MG63 (cell line): ENCODE results near the gene PAQR7. TPM values are rescaled to one million over a fixed set of nuclear protein-coding genes. Genes with fewer than 3 reads are reported as not detected.
A peak's percentile ranks its signal among the peaks of the same experiment; 100 is the strongest.

ENCODE experiments used
- DNase-seq: peaks from one replicate; pipeline ENCODE4 v3.0.0-alpha.2; 2020
- H3K27me3 ChIP-seq: fragments of 250-450 bp; sonication (Bioruptor Pico); 2 replicates; pipeline ENCODE4 v1.5.1; 2020; ENCODE audit warnings: mild to moderate bottlenecking, moderate library complexity
- H3K36me3 ChIP-seq: fragments of 250-450 bp; sonication (Bioruptor Pico); 2 replicates; pipeline ENCODE4 v1.5.1; 2020; ENCODE audit warnings: mild to moderate bottlenecking, moderate library complexity
- H3K4me3 ChIP-seq: fragments of 250-450 bp; sonication (Bioruptor Pico); 2 replicates; pipeline ENCODE4 v1.5.1; 2020; ENCODE audit warnings: mild to moderate bottlenecking, moderate library complexity
- H3K9me3 ChIP-seq: fragments of 250-450 bp; sonication (Bioruptor Pico); 2 replicates; pipeline ENCODE4 v1.5.1; 2020; ENCODE audit warnings: mild to moderate bottlenecking, moderate library complexity
- total RNA-seq: library from RNA; depleted of rRNA; stranded (reverse); fragments of >200 nt; shearing (Covaris generic); gene quantifications from 2 replicates; pipeline ENCODE4 v1.2.3, GENCODE V29; 2014; ENCODE audit warnings: low replicate concordance

PAQR7 gene
- total RNA-seq, 1 experiment from 2014 or later = 8.3 TPM

DNA sequence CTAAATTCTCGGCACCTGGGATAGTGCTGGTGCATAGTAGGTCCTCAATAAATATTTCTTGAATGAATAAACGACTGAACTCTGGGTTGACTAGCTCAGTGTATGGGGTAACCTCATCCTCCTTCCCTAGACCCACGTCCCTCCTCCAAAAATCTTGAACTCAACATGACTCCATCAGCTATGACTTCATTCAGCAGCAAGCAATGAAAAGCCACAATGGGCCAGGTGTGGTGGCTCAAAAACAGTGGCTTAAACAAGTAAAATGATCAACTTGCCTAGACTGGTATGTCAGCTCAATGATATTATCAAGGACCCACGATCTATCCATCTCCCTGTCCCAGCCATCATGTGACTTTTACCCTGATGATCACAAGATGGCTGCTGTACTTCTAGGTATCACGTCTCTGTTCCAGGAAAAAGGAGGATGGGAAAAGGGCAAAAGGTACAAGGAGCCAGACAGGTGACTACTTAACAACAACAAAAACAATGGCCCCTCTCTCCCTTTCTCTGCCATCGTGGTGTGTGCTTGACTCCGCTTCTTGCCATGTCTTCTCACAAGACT lies 13.0 kb upstream of the PAQR7 start:
- no peaks in the 10 kb centered on the region for H3K27me3 ChIP-seq
- no peaks in the 10 kb centered on the region for H3K9me3 ChIP-seq
- DNase-seq = no peak
- H3K36me3 ChIP-seq = peaks cover 4% of the 10 kb centered on the region
- H3K4me3 ChIP-seq = no peak overlapping the region

DNA sequence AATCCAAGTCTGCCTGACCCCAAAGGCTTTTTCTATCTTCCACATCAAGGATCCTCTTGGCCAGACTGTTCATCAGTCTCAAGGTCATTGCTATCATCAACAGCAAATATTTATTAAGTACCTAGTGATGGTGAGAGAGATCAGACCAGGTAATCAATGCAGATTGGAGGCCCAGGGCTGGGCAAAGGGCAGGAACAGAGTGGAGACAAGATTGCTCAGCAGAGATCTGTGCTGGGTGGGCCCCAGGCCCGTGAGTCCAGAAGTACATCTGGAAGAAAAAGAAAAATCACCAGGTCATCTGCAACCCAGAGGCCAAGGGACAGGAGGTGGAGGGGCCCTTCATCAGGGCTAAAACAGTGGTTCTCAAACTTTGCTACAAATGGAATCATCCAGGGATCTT lies 10.1 kb upstream of the PAQR7 start:
- H3K36me3 ChIP-seq = peaks cover 2% of the 10 kb centered on the region; the same call in 1 of the 2 replicates
- no peaks in the 10 kb centered on the region for H3K27me3 ChIP-seq
- H3K4me3 ChIP-seq = no peak overlapping the region
- H3K9me3 ChIP-seq = no peaks in the 10 kb centered on the region
- DNase-seq = no peak

DNA sequence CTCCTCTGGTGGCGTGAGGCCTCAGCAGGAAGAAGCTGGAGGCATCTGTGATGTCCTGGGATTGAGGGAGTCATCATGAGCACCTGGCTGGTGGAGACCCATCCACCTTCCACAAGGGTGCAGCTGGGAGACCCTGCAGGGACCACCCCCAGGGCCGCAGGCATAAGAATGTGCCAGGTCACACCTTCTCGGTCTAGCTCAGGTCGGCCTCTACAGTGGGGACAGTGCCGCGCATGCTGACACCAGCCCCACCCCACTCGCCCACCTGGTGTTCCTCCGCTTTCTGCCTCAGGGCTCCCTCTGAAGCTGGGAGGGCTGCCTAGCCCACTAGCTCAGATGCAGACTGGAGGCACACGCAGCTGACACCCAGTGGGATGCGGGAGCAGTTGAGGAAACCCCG lies 5.8 kb upstream of the PAQR7 start:
- Histone ChIP-seq H3K36me3 (no peaks in the 10 kb centered on the region), H3K4me3 (no peak overlapping the region), H3K27me3 (no peaks in the 10 kb centered on the region), H3K9me3 (no peaks in the 10 kb centered on the region)
- DNase-seq = no peak

DNA sequence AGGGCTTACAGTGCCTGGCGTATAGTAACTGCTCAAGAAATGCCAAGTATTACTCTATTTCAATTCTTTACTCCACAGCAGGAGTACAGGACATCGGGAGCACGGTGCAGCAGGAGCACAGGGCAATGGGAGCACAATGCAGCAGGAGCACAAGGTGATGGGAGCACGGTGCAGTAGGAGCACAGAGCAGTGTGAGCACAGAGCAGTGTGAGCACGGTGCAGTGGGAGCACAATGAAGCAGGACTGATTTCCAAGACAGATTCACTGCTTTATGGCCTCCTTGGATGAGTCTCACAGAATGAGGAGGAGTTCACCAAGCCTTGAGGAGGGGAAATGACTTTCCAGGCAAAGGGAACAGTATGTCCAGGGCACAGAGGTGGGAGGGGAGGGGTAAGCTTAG lies 5.0 kb upstream of the PAQR7 start:
- H3K9me3 ChIP-seq = no peaks in the 10 kb centered on the region
- DNase-seq = no peak
- no peak overlapping the region for H3K4me3 ChIP-seq
- H3K27me3 ChIP-seq = no peaks in the 10 kb centered on the region
- H3K36me3 ChIP-seq = no peaks in the 10 kb centered on the region

DNA sequence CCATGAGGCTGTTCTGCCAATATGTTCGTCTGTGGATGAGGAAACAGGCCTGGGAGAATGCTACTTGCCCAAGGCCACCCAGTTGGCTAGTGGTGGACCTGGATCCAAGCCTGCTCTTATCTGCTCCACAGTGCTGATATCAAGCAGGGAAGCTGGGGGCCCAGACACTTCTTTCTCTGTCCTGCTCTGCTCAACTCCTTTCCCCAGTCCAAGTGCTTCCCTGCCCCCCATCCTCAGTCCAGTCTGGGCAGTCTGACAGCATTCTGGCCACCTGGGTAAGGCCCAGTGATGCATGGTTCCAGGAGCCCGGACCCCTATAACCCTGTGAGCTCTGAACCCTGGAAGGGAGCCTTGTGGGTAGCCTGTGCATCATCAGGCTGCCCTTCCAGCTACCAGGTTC lies 4.2 kb upstream of the PAQR7 start:
- DNase-seq = no peak
- no peaks in the 10 kb centered on the region for H3K9me3 ChIP-seq

DNA sequence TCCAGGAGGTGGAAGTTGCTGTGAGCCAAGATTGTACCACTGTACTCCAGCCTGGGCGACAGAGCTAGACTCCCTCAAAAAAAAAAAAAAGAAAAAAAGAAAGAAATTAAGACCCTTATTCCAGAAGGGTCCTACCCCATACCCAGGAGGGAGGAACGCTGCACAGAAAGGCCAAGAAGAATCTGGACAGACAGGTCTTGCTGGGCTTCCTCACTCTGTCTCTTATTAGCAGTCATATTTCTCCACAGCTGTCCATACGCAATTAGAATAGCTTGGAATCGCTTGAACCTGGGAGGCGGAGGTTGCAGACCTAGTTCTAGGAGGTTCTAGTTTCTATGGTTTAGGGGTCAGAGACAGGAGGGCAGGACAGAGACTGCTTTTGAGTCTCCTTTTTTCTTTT lies 3.2 kb upstream of the PAQR7 start:
- H3K9me3 ChIP-seq = no peaks in the 10 kb centered on the region
- H3K4me3 ChIP-seq = no peak overlapping the region
- DNase-seq = no peak
- H3K27me3 ChIP-seq = no peaks in the 10 kb centered on the region
- H3K36me3 ChIP-seq = no peaks in the 10 kb centered on the region

More for the DNA sequence above, 4.2 kb upstream of the PAQR7 start:
- Histone ChIP-seq H3K36me3 (no peaks in the 10 kb centered on the region), H3K27me3 (no peaks in the 10 kb centered on the region), H3K4me3 (no peak overlapping the region)

DNA sequence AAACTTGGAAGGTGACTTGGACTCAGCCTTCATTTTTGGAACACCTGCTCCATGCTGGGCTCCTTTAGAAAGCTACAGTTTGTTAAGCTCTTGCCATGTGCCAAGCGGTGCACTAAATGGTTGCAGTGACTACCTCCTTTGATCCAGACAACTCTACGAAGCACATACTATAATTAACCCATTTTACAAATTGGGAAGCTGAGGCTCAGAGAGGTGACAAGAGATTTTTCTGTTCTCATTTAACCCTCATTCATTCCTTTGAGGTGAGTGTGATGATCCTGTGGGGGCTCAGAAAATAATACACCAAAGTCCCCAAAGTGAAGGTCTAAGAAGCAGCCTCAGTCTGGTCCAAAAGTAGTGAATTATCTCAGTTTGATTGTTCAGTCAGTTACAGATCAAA lies 1.6 kb upstream of the PAQR7 start:
- no peak overlapping the region for H3K4me3 ChIP-seq
- H3K9me3 ChIP-seq = no peaks in the 10 kb centered on the region
- H3K27me3 ChIP-seq = no peaks in the 10 kb centered on the region
- DNase-seq = no peak
- no peaks in the 10 kb centered on the region for H3K36me3 ChIP-seq

DNA sequence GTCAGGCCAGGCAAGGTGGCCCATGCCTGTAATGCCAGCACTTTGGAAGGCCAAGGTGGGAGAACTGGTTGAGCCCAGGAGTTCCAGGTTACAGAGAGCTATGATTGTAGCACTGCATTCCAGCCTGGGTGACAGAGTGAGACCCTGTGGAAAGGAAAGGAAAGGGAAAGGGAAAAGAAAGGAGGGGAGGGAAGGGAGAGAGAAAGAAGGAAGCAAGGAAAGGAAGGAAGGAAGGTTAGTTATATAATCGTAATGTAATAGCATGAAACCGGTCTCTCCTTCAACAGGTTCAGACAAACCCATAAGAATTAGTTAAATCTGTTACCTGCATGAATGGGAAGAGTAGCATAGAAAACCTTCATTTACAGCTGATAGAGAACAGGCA lies 1.2 kb upstream of the PAQR7 start:
- Histone ChIP-seq H3K9me3 (no peaks in the 10 kb centered on the region), H3K4me3 (no peak overlapping the region), H3K27me3 (no peaks in the 10 kb centered on the region), H3K36me3 (no peaks in the 10 kb centered on the region)
- DNase-seq = no peak

DNA sequence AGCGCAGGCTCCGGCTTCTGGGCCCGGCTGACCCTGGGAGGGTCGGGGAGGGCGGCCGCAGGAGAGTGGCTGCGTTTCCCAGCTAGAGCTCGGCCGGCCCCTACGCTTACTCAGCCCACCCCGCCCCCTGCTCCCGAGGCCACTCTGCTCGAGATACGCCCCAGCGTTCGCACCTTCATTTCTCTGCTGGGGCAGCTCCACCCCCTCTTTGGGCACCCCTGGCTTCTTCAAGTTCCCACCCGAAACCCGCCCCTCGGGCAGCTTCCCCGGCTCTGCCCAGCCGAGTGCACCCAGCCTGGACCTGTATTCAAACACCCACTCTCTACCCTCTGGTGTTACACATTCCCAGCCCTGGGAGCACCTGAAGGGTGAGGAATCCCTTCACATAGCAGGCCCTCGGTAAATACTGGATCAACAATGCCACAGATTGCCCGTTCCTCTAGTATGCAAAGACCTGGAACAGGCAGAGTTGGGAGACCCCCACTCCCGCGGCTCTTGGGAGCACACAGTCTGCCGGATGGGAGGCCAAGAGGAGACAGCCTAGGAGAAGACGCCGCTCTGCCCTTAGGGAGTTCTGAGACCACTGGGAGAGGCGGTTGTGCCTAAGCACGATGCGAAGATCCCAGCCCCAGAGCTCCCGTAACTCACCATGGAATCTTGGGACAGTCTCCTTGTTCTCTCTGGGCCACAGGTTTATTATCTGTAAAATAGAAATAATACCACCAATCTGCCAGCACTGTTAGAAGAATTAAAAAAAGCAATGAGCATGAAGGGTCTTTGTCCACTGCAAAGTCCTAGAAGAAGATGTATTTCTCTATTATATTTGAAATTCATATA lies 566 bp upstream of the PAQR7 start:
- no peaks in the 10 kb centered on the region for H3K36me3 ChIP-seq
- H3K4me3 ChIP-seq = peak overlapping the region; percentile 67
- DNase-seq = no peak
- no peaks in the 10 kb centered on the region for H3K27me3 ChIP-seq
- no peaks in the 10 kb centered on the region for H3K9me3 ChIP-seq

DNA sequence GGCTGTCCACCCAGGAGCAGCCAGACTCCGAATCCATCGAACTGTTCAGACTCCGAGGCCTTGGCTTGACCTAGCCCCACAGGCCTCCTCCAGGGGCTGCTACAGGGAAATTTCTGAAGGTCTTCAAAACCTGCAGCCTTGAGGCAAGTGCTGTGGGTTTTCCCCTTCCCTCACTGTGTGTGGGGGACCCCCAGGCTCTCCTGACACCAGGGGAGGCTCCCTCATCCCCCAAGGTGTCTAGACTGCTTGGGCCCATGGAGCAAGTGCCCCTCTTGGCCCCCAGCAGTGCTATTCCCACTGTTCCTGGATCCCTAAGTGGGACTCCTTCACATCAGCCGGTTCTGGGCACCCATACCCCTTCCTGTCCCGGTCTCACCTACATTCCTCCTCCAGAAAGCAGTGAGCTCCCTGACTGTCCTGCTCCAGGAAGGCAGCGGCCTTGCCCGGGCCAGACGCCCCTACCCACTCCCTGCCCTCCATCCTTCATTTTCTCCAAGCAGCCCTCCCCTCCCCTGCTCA lies 814 bp downstream of the PAQR7 start:
- Histone ChIP-seq H3K36me3 (no peaks in the 10 kb centered on the region), H3K4me3 (peak overlapping the region; percentile 67), H3K27me3 (no peaks in the 10 kb centered on the region), H3K9me3 (no peaks in the 10 kb centered on the region)
- DNase-seq = no peak

DNA sequence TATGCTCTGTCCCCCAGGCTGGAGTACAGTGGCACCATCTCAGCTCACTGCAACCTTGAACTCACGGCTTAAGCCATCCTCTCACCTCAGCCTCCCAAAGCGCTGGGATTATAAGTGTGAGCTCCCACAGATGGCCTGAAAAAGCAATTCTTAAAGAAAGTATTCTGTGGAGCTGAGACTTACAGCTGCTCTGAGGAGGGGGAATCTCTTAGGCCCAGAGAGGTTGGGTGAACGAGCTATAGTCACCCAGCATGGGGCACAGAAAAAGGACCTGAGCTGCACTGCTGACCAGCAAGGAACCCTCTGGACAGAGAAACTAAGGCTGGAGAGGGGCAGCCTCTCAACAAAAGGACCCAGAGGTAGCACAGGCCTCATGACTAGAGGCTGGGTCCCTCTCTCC lies 1.3 kb downstream of the PAQR7 start:
- peak overlapping the region; percentile 67; the same call in 1 of the 2 replicates for H3K4me3 ChIP-seq
- H3K36me3 ChIP-seq = no peaks in the 10 kb centered on the region
- DNase-seq = no peak
- H3K9me3 ChIP-seq = no peaks in the 10 kb centered on the region
- no peaks in the 10 kb centered on the region for H3K27me3 ChIP-seq

DNA sequence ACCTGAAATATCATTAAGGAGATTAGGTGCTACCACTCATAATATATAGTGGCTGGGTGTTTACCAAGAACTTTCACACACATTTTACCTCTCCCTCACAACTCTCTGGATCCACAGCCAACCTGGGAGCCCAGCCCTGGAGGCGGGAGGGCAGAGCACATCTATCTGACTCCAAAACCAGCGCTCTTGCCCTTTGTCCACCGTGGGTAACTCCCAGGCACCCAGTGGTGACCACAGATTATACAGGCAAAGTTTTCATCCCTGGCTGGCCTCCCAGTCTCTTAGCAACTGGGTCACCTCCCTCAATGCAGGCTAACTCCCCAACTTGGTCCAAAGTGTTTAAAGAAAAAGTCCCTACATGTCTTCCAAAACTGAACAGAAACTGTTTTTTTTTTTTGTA lies 2.4 kb downstream of the PAQR7 start:
- no peak overlapping the region for H3K4me3 ChIP-seq

DNA sequence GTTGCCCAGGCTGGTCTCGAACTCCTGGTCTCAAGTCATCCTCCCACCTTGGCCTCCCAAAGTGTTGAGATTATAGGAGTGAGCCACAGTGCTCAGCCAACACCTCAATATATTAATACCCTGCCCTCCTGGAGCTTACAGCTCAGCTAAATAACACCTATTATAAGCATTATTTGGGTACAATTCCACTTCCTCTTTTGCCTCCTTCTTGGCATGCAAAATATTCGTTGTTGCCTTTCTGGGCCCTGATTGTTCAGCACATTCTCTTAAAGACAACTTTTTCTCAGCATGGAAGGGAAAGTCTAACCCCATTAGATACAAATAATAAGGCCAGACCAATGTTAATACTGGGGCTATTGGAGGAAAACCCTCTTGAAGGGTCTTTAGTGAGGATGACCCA lies 2.8 kb downstream of the PAQR7 start:
- Histone ChIP-seq H3K27me3 (no peaks in the 10 kb centered on the region), H3K36me3 (no peaks in the 10 kb centered on the region), H3K9me3 (no peaks in the 10 kb centered on the region), H3K4me3 (no peak overlapping the region)
- DNase-seq = no peak

More for the DNA sequence above, 2.4 kb downstream of the PAQR7 start:
- no peaks in the 10 kb centered on the region for H3K36me3 ChIP-seq
- H3K9me3 ChIP-seq = no peaks in the 10 kb centered on the region
- H3K27me3 ChIP-seq = no peaks in the 10 kb centered on the region
- DNase-seq = no peak

DNA sequence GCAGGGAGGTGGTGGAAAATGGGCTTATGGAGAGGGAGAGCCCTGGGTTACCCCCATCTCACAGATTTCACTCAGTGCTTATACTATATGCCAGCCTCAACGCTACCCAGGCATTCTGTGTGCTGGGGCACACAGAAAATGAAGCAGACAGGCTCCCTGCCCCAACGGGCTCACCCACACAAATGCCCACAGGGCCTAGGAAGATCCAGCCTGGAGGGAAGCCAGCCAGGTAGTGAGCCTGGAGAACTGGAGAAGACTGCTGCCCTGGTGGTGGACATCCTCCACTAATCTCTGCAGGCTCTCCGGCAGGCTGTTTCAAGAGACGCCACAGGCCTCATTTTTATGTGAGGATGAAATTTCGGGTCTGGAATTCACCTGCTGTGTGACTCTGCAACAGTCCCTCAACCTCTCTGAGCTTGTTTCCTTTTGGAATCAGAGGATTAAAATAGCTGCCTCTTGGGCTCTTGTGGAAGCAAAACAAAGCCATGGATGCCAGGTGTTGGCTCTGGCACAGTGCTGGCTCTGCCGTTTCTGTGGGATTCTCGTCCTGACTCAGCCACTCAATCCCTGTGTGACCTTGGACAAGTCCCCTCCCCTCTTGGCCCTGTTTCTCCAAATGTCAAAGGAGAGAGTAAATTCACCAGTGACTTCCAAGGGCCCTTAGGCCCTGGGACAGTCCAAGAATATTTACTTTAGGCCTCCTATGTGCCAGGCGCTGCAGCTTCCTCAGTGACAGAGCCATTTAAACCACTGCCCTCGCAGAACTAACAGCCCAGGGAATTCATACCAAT lies 3.6 kb downstream of the PAQR7 start:
- H3K36me3 ChIP-seq = no peaks in the 10 kb centered on the region; the same call in 1 of the 2 replicates
- no peaks in the 10 kb centered on the region for H3K27me3 ChIP-seq

DNA sequence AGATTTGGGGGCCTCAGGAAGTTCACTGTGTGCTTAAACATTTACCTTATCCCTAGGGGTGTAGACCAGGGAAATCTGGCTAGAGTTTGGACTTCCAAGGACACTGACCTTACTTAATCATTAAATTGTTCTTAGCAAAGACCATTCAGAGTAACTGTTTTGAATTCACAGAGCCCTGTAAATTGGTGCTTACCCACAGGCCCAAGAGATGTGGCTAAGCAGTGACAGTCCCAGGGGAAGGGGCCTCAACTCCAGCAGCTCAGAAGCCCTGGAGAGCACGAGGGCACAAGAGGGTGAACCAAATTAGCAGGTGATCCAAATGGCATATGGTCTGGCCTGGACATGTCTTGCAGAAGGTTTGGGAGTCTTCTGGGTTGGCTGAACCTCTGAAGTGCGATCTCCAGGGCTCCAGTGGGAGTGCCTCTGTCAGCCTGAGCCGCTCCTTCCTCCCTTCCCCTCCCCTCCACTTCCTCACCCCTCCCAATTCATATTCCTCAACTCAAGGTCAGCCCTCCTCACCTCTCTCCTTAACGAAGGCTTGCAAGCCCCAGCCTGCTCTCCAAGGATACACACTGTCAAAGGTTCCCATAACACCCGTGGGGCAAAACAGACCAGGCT lies 4.3 kb downstream of the PAQR7 start:
- H3K9me3 ChIP-seq = no peaks in the 10 kb centered on the region
- no peak overlapping the region for H3K4me3 ChIP-seq
- no peak for DNase-seq
- no peaks in the 10 kb centered on the region; the same call in 1 of the 2 replicates for H3K36me3 ChIP-seq
- no peaks in the 10 kb centered on the region for H3K27me3 ChIP-seq

More for the DNA sequence above, 3.6 kb downstream of the PAQR7 start:
- Histone ChIP-seq H3K4me3 (no peak overlapping the region), H3K9me3 (no peaks in the 10 kb centered on the region)
- peak; percentile 61 for DNase-seq

DNA sequence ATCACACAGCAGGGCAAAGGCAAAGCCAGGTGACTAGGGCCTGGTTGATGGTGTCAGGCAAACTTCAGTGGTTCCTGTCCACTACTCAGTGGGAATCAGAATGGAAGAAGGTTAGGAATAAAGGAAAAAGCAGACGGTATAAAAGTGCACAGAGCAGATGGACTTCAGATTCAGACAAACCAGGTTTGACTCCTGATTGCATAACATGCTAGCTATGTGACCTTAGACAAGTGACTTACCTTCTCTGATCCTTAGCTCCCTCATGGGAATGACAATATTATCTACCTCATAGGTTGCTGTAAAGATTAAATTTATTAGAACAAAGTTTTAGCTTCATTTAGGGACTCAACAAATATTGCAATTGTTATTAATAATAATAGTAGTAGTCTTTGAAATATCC lies 4.9 kb downstream of the PAQR7 start:
- DNase-seq = no peak
- Histone ChIP-seq H3K4me3 (no peak overlapping the region), H3K36me3 (no peaks in the 10 kb centered on the region; the same call in 1 of the 2 replicates), H3K9me3 (no peaks in the 10 kb centered on the region), H3K27me3 (no peaks in the 10 kb centered on the region)
